HG03064 (cell line): Measurements from ENCODE around the gene DAB1.

ENCODE experiments used
- ATAC-seq: cut with Tn5 transposase; IDR thresholded peaks from one replicate; pipeline ENCODE4 v1.9.1; 2021; ENCODE audit warnings: low read depth; ENCODE audit not compliant: unreplicated experiment

The DAB1 gene

DNA sequence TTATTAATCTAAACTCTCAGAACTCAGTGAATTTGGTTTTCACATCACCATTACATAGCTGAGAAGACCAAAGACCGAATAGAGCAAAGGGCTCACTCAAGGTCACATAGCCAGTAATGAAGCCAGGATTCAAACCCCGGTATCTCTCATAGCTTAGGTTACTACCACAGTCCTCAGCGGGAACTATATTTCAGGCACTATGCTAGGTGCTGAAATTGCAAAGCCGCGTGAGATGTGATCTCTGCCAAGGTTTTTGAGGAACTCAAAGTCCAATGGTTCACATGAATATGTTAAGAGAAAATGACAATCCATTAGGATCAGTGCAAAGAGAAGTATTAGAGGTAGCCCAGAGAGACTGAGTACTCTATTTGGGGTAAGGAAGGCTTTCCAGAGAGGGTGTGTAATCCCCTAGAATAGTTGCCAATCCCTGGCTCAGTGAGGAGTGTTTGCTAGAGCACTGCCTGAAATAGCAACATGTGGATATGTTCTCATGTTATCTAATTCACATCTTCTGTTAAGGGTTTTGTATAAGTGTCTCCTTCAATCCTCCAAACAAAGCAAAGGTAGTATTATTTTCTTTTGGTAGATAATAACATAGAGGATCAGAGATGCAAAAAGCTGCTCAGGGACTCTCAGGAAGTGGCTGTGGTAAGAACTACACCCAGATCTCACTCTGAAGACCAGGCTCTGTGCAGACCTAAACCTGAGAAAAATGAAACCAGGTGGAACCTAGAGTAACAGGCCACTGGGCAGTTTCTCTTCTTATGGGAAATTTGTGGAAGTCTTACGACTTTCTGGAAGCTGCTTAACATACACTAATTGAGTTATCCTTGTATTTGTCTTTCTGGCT is 365.0 kb downstream of the DAB1 start:
- ATAC-seq = no peak

- no peak for ATAC-seq
These were observed 375.0 kb downstream of the DAB1 start for GRCh38 chr1:57048856-57049255.

DNA sequence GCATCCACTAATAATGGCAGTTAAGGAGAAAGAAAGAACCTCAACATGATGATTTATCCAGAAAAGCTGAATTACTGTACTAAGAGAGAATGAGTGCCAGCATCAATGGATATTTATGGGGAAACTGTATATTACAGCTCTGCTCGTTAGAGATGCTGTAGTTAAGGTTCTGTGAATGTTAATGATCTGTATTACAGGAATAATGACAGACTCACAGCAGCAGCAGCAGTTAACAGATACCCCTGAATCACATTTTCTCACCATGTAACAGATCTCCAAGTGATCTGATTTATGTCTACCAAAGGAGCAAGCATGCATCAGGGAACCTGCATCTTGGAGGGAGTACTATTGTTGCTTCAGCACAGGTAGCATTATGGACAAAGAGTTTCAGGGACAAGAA is 377.4 kb downstream of the DAB1 start:
- no peak for ATAC-seq

- ATAC-seq = no peak
These were observed 382.0 kb downstream of the DAB1 start for GRCh38 chr1:57041901-57042300.

DNA sequence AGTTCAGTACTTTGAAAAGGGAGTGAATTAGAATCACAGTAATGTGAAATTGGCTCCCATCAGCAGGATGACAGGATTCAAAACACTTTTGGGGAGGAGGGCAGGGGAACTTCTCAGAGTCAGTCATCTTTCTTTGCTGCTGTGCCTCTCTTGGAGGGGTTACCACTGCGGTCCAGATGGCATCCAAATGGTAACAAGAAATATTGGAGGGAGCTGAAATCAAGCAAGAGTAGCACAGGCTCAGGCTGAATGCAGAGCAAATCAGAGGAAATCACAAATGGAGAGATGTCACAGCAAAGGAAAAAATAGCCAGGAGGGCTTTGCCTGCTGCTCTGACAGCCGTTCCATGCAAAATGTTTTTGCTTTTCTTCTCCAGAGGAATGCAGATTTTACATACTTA is 383.0 kb downstream of the DAB1 start:
- no peak for ATAC-seq

DNA sequence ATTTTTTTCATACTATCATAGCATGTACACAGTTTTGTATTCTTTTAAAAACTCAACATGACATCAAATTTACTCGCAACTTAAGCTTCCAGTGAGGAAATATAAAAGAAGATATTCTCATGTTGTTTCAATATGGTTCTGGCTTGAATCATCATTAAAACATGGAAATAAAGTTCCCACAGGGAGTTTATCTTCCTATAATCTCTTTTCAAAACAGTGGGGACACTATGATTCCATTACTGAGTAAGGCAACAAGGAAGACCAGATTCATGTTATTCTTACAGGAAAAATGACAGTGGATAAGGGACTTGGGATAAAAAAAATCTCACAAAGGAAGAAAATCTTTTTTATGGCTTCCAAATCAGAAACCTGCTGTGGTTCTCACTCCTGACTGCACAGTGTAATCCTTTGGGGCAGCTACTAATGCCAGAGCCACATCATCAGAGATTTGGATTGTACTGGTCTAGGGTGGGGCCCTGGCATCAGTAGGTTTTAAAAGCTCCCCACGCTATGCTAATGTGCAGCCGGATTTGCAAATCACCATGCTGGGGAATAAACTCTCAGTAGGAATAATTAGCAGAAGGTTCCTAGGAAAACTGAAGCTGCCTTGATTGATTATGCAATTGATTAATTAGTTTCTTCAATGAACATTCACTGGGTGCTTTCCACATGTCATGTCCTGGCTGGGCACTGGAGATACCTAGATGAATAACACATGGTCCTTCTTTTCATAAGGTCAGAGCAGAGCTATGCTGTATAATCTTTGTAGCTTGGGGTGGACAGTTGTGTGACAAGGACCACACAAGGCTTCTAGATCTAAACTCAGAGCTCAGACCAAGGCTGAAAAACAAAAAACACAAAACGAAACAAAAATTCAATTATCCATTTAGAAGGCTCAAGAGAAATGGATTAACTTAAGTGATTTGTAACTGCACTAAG is 386.9 kb downstream of the DAB1 start:
- no peak for ATAC-seq

DNA sequence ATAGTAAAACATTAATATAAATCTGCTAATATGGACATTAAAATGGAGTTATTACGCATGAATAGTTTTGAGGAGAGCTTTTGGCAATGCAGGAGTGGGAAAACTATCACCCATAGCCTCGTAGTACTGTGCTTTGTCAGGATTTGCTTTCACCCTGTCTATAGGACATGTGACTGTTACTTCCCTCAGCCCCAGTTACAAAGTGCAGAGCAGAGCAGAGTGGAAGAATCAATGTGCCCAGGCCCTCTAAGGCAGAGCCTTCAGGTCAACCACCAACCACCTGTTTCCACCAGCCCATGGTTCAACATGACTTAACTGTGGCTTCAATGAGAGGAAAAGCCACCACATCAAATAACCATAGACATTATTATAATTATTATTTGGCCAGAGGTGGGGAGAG is 389.1 kb downstream of the DAB1 start:
- ATAC-seq = no peak

DNA sequence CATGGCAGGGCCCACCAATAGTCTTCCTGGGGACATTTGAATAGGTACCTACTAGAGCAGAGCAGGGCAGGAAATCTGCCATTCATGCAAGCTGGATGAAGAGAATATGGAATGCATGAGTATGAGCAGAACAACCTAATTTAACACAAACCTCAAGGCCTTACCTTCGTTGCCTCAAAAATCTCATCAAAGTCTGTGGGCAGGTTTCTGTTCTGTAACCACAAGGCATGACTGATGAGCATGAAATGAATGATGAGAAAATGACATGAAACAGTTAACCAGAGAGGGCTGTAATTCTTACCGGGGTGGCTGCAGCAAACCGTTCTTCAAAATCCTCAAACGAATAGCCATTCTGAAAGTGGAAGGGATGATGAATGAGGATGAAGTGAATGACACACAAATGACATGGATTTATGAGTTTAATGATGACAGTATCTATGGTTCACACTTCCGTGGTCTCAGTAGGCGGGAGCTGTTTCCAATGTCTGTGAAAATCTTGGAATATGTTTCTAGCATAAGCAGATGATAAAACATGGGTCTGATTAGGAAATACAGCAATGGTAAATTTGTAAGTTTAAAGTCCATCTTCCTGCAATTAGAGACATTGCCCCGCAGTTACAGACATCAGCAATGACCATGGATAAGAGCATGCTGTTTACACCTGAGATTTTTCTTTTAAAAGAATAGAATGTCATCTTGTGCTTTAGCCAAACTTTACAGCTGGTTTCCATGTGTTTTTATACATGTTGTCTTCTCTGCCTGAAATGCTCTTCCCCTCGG is 390.4 kb downstream of the DAB1 start:
- no peak for ATAC-seq

DNA sequence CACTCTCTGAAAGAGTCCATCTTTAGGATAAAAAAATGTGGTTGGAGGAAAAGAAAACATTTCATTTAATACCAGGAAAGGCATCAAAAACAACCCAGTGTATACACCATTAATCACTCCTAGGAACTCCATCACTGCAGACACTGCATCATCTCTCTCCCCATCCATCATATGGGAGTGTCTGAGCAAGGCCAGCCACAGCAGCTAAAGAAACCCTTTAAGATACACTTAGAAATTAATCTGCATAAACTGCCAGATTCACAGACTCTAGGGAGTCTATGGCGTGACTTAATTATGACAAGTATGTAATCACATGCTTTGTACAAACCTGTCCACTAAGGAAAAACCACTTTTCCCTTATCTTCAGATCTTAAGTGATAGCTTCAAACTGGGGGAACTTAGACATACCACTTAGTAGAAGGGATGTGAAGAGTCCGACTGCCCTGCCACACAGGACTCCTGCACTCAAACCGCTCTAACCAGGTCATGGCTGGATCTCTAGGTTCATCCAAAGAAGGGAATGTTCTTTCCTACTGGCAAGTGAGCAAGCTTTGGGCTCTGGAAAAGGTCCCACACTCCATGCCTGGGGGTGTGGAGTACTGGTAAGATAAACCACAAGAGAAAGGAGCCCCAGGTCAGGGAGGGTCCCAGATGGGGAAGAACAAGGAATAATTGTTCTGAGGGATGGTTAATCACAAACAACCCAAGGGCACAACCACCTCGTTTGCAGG is 397.1 kb downstream of the DAB1 start:
- ATAC-seq = no peak

GRCh38 chr1:57024855-57025254 is 399.0 kb downstream of the DAB1 start:
- ATAC-seq = no peak

DNA sequence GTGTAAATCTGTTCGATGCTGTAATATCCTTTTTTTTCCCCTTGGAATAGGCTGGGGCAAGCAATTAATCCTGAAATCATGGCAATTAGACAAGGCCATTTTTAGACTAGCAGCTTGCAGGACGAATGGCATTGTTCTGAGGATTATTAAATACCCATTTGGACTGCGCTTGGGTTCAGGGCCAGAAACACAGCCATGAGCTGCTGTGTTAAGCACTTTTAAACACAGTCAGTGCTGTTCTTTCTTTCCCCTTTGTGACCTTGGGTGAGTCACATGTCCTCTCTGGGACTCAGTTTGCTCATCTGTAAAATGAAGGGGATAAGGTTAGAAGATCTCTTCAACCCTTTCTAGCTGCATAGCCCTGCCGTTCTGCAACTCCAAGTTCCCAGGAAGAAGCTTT is 399.4 kb downstream of the DAB1 start:
- no peak for ATAC-seq

DNA sequence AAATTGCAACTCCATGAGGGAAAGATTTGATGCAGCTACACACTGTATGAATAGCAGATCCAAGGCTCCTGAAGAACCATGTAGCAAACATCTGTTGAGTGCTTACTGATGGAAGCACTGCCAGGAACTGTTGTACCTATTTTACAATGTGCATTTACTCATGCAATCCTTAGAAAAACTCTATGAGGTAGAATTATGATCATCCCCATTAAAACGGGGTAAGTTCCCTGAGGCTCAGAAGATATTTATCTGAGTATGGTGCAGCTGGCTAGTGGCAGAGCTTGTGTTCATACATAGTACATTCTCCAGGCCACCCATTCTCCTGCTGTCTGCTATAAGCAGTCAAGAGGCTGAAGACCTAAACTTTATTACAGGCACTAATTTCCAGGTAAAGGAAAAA is 403.6 kb downstream of the DAB1 start:
- ATAC-seq = no peak

GRCh38 chr1:57019236-57019839 is 404.5 kb downstream of the DAB1 start:
- no peak for ATAC-seq

GRCh38 chr1:57018119-57018518 is 405.7 kb downstream of the DAB1 start:
- ATAC-seq = no peak

GRCh38 chr1:57017717-57018116 is 406.1 kb downstream of the DAB1 start:
- no peak for ATAC-seq

DNA sequence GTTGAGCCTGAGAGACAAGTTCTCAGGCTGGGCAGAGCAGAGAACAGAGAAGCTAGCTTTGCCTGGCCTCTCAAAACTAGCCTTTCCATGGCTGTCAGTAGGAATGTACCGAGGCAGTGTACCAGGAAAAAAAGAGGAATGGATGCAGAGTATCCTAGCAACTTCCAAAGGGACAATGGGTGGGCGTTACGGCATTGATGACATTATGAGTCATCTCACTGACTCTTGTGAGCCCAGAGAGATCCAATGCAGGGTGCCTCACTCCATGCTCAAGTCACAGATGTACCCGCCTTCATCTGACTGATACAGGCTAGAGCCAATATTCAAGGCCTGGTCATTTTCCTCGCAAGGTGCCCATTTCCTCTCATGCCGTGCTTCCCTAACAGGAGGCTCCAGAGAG is 406.7 kb downstream of the DAB1 start:
- no peak for ATAC-seq

DNA sequence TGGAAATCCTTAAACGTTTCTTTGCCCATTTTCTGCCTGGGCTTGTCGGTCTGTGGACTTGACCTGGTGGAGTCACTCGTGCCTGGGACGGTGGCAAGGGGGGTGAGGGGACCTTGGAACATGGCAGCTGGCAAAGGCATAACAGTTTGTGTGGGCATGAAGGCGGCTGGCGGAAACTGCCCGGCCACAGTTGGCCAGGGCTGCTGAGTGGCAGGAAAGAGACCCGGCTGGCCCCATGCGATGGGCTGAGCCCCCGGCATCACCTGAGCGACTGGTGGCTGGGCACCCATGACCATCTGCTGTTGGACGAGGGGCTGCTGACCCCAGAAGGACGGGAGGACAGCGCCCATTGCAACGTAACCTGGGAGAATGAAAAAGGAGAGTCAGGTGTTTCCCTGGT is 408.8 kb downstream of the DAB1 start:
- ATAC-seq = no peak

- no peak for ATAC-seq
These were observed 410.3 kb downstream of the DAB1 start for GRCh38 chr1:57013522-57013921.

DNA sequence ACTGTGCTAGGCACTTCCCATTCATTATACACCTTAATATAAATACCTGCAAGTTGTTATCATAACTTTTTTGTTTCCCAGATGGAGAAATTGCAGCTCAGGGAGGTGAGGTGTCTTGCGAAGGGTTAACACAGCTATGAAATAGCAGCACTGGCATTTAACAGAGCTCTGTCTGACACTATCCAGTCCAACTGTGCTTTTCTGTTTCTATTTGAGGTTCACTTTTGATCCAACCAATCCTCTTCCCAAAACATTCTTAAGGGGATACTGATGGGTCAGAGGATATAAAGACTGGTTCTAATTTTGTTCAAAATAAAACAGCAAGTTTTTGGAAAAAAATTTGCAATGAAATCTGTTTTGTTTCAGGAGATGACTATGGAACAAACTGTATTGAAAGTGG is 411.5 kb downstream of the DAB1 start:
- ATAC-seq = no peak

GRCh38 chr1:57010511-57010910 is 413.3 kb downstream of the DAB1 start:
- ATAC-seq = no peak
